Erythroblast (primary cell): ENCODE measurements around the gene KCND3.

ENCODE experiments used
- GATA1 ChIP-seq: IDR thresholded peaks from 2 replicates; pipeline ENCODE4 v1.6.1; 2011; ENCODE audit warnings: low read depth, mild to moderate bottlenecking, control low read depth, low read length, moderate library complexity
- POLR2A ChIP-seq: IDR thresholded peaks from 2 replicates; pipeline ENCODE4 v1.6.1; 2011; ENCODE audit warnings: mild to moderate bottlenecking, low read length

DNA sequence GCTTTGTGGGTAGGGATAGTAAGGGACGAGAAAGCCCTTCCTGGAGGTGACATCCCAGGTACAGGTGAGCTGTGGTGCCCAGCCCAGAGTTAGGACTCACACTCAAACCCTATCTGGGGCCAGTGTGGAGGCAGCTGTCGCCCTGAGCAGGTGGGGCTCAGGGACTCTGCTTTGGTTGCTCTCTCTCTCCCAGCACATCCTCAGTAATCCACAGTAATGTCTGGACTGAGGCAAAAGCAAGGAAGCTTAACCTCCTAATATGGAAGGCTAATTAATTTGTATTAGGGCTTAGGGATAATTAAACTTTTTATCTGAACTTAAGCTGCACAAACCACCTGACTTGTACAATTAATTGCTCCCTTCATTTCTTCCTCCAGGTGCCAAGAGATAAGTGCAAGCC, 195.5 kb downstream of the KCND3 start:
- TF ChIP-seq POLR2A (no peak), GATA1 (no peak)
